ENCODE data around the gene PXDN. TPM values are rescaled to one million over a fixed set of nuclear protein-coding genes. Genes with fewer than 3 reads are reported as not detected.

PXDN gene
- total and polyA plus RNA-seq, 2 of the 4 experiments (the other 2 are of a cell fraction) = 153 to 332 TPM

DNA sequence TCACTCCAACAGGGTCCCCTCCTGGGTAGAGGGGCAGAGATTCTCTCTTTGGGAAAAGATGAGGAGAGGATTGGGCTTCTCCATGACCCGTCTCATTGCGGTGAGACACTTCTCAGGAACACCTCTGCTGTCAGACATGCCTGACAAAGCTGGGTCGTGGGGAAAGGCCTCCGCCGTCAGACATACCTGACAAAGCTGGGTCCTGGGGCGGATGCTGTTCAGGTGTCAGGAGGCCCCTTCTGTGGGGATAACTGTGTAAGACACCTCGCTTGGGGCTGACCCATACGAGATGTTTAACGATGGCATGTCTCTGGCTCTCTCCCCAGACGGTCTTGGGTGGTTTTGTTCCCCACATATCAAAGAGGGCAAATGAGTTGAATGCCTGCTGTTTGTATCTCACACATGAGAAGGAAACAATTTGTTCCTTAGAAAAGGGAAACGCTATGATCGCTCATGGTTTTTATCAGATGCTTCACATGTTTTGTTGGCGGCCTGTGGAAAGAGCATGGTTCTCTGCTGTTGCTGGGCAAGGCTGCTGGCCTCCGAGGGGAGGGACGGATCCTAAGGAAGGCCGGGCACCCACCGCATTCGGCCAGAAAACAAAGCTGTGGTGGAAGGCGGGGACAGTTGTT is 40.8 kb upstream of the PXDN start (continued):
- TF ChIP-seq SMC3 (IDR thresholded peaks at IDR 0.05; ENCODE audit: low read depth, low read length) (no peak), MAZ (IDR thresholded peaks at IDR 0.05; ENCODE audit: borderline replicate concordance, low read depth, low read length) (no peak), NFE2L2 (IDR thresholded peaks at IDR 0.05; ENCODE audit: low read depth, low read length) (no peak), MAFK (IDR thresholded peaks at IDR 0.05; ENCODE audit: low read depth, low read length) (no peak)

DNA sequence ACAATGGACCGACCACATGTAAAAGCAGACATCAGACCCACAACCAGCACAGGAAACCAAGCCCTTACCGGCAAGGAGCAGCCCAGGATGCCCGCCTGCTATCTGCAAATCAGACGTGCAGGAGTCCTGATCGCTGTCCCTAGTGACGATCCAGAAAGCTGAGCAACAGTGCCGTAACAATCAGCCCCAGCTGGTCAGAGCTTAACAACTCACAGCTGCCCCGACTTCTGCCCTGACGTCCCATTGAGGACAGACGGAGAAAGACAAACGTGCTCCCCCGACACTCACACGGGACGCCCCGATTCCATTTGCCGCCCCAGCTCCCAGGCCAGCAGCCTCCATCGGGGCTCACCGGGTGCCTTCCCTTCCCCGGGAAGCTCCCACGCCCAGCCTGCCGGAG is 39.8 kb upstream of the PXDN start:
- H3K4me3 ChIP-seq (ENCODE audit: insufficient read depth, low read depth, low read length) = no peak overlapping the region
- H2AK5ac ChIP-seq (ENCODE audit: low read depth, low read length) = no peak overlapping the region
- no peak overlapping the region for H2BK120ac ChIP-seq (ENCODE audit: low read depth, low read length)
- DNase-seq (peak; percentile 7), ATAC-seq (ENCODE audit: low read depth) (no peak)
- ChIA-PET POLR2A (ENCODE audit: unreplicated experiment) (no interaction called here), CTCF (interaction anchor here (0.6 to 2.9 kb wide), 3 partner anchors 14 to 139 kb away, joined by 3 to 9 read pairs (median 4); no protein-coding TSS in a partner anchor)
- H4K91ac ChIP-seq (ENCODE audit: insufficient read depth, low read depth, low read length) = no peak overlapping the region
- H3K27me3 ChIP-seq (ENCODE audit: control insufficient read depth, insufficient read depth, low read length) = no peaks in the 10 kb centered on the region; the same call in 1 of the 2 replicates
- H3K9ac ChIP-seq (ENCODE audit: low read depth, low read length) = no peak overlapping the region
- H3K4me1 ChIP-seq (ENCODE audit: control insufficient read depth, insufficient read depth, low read length) = no peaks in the 10 kb centered on the region
- BruUV-seq (replicated peaks) = no TSS peak
- no peaks in the 10 kb centered on the region for H3K36me3 ChIP-seq (ENCODE audit: control insufficient read depth, insufficient read depth, low read length)
- in situ Hi-C loops (cut with MboI; ENCODE audit: low sequenced_read_pairs) (no loop called here), dilution Hi-C loops (cut with HindIII; ENCODE audit: low sequenced_read_pairs, unreplicated experiment) (no loop called here), intact Hi-C loops (cut with micrococcal nuclease) (no loop called here)
- H4K5ac ChIP-seq (ENCODE audit: low read depth, low read length) = no peak overlapping the region
- H2BK15ac ChIP-seq (ENCODE audit: low read depth, low read length) = no peak overlapping the region
- no peak overlapping the region for H3K18ac ChIP-seq (ENCODE audit: low read depth, low read length)
- peak overlapping the region; percentile 24 for H2AFZ ChIP-seq (replicated peaks; ENCODE audit: low read length, poor library complexity)
- H3K23ac ChIP-seq (ENCODE audit: low read depth, low read length) = no peak overlapping the region
- 44% methylated on average over 5 of the region's 21 CpGs; no CpG with 5 or more reads in 1 of the 2 experiments for WGBS, 2 experiments (ENCODE audit: extremely low coverage in 2 of 2, insufficient read length in 1 of 2)
- no peak overlapping the region for H4K8ac ChIP-seq (ENCODE audit: low read depth in 2 of 2, low read length in 2 of 2)
- H3K4me2 ChIP-seq (ENCODE audit: low read depth, low read length) = no peak overlapping the region
- no peaks in the 10 kb centered on the region for H3K79me1 ChIP-seq (ENCODE audit: low read depth in 1 of 2, low read length in 2 of 2)
- no peak overlapping the region for H3K14ac ChIP-seq (replicated peaks; ENCODE audit: low read depth, low read length)
- no peak overlapping the region for H3K4ac ChIP-seq (ENCODE audit: low read depth, low read length)
- no peak overlapping the region for H2BK20ac ChIP-seq (ENCODE audit: low read depth, low read length)
- no peak overlapping the region for H3K56ac ChIP-seq (ENCODE audit: extremely low read depth, insufficient read depth, low read length)
- no peaks in the 10 kb centered on the region for H3K9me3 ChIP-seq (ENCODE audit: control insufficient read depth, insufficient read depth, low read length)
- no peak overlapping the region for H2BK5ac ChIP-seq (ENCODE audit: low read depth, low read length, poor library complexity, severe bottlenecking)
- H2AK9ac ChIP-seq (replicated peaks; ENCODE audit: low read depth, low read length, poor library complexity) = no peak overlapping the region
- H3K9me1 ChIP-seq (ENCODE audit: insufficient read depth, low read length) = no peaks in the 10 kb centered on the region
- no peak overlapping the region for H3K27ac ChIP-seq (ENCODE audit: insufficient read depth, low read length)
- no peaks in the 10 kb centered on the region for H4K20me1 ChIP-seq (ENCODE audit: insufficient read depth, low read length)
- TF ChIP-seq, protein P1, sequence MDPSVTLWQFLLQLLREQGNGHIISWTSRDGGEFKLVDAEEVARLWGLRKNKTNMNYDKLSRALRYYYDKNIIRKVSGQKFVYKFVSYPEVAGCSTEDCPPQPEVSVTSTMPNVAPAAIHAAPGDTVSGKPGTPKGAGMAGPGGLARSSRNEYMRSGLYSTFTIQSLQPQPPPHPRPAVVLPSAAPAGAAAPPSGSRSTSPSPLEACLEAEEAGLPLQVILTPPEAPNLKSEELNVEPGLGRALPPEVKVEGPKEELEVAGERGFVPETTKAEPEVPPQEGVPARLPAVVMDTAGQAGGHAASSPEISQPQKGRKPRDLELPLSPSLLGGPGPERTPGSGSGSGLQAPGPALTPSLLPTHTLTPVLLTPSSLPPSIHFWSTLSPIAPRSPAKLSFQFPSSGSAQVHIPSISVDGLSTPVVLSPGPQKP (IDR thresholded peaks at IDR 0.05; ENCODE audit: borderline replicate concordance, low read depth, low read length) = no peak
- no peak for TF ChIP-seq MAFK (IDR thresholded peaks at IDR 0.05; ENCODE audit: low read depth, low read length)
- no peak for TF ChIP-seq MAZ (IDR thresholded peaks at IDR 0.05; ENCODE audit: borderline replicate concordance, low read depth, low read length)
- no peak for TF ChIP-seq CTCF (conservative IDR thresholded peaks at IDR 0.05; ENCODE audit: low read depth, low read length)
- TF ChIP-seq RAD21 (IDR thresholded peaks at IDR 0.05; ENCODE audit: low read length) = no peak
- no peak for TF ChIP-seq FOS (IDR thresholded peaks at IDR 0.05; ENCODE audit: low read depth, low read length)
- no peak for TF ChIP-seq CEBPB (IDR thresholded peaks at IDR 0.05; ENCODE audit: low read depth, low read length)
- no peak for TF ChIP-seq SMC3 (IDR thresholded peaks at IDR 0.05; ENCODE audit: low read depth, low read length)
- TF ChIP-seq USF2 (IDR thresholded peaks at IDR 0.05; ENCODE audit: low read depth, low read length) = no peak
- TF ChIP-seq RFX5 (IDR thresholded peaks at IDR 0.05; ENCODE audit: low read depth, low read length) = no peak
- no peak for TF ChIP-seq CHD1 (IDR thresholded peaks at IDR 0.05; ENCODE audit: low read depth, low read length)
- TF ChIP-seq MXI1 (IDR thresholded peaks at IDR 0.05; ENCODE audit: borderline replicate concordance, low read depth, low read length) = no peak
